HS-5 (cell line): Measurements from ENCODE around the gene STK4.

Source experiments
- DNase-seq: peaks from one replicate; pipeline ENCODE4 v3.0.0-alpha.2; 2012; ENCODE audit warnings: low read depth

The STK4 gene

DNA sequence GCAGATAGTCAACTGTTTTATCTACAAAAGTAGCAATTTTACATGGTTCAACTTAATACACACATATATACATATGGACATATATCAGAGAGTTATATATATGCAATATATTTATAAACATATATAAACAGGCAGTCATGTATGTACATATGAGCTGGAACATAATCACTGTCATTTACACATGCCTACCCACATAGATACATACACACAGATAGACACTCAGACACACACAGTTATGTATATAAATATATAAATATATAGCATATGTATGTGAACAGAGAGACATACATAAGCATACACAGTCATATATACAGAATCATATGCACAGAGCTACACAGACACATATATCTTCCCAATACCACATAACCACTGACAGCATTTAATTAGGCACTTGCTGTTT lies 146.4 kb downstream of the STK4 start:
- no peak for DNase-seq

DNA sequence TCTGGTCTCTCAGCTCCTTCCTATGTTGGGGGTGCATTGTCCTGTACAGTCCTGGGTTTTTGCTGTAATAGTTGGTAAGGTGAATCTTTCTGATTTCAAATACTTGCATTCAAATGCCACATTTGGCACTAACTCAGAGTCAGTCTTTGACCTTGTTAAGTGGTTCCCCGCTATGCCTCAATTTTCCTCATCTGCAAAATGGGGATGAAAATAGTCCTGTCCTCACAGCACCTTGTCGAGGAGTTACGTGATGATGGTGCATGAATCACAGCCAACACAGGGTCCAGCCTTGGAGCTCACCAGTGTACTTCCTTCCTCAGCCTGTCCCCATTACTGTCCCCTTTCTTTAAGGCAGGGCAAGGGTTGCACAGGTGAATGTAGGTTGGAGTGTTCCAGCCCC lies 147.6 kb downstream of the STK4 start:
- DNase-seq: no peak

DNA sequence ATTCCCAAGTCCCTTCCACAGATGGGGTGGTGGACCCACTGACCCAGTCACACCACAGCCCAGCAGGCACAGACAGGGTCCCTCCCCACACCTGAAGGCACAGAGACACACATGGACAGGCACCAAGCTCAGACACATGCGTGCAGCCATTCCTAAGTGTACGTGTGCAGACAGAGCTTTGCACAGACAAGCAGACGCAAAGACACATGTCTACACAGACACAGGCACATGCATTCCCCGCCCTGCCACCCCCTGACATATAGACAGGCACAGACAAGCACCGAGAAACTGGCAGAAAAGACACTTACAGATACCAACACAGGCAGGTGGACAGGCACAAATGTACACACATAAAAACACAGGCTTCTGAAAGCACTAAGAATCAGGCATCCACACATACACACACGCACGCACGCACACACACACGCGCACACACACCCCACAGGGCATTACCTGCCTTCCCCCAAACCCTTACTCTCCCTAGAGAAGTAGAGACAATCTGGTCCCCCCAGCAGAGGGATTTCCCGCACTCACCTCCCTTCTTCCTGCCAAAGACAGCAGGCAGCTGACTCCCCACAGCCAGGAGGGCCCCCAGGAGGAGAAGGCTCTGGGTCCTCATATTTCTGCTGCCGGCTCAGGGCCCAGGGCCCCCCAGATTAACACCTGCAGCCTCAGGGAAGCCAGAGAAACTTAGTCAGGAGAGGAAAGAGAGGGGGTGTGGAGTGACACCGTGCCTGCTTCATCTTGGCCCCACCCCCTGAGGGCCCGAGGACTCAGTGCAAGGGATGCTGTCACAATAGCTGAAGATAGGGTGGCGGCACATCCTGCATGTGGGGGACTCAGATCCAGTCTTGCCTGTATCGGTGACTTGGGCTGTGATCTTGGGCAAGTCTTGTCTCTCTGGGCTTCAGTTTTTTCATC lies 148.4 kb downstream of the STK4 start, which contains the start of gene WFDC5:
WFDC5 (minus strand) TSS at position 710 of the 921 bp plus-strand sequence; CDS start at position 619, 91 bp downstream.
- DNase-seq: no peak

DNA sequence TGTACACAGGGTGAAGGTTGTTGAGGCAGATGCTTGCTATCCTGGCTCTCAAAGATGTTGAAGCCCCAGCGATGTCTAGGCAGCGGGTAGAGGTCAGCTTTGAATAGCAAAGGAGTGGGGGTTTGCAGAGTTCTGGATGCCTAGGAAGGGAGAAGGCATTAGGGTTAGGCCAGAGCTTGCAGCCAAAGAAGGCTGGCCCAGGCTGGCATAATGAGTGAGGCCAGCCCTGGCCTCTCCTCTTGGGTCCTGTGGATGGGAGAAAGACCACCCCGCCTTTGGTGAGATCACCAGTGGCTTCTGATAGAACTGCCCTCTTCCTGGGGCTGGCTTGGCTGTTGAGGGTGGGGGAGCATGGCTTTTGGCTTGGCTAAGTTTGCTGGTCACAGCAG lies 149.1 kb downstream of the STK4 start:
- DNase-seq: no peak

DNA sequence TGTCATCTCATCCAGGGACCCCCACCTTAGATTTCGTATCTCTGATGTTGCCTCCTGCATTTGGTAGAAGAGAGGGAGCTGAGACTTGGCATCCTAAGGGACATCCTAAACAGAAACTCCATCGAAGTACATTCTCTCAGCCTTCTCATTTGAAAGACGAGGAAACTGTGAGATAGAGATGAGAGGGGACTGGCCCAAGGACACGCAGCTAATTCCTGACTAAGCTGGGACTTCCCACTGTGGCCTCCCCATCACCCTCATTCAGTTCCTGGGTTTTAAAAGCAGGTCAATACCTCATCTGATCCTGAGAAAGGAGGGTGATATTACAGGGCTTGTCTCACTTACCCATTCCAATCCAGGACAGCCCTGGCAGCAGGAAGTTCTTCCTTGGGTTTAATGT lies 149.5 kb downstream of the STK4 start:
- no peak for DNase-seq

DNA sequence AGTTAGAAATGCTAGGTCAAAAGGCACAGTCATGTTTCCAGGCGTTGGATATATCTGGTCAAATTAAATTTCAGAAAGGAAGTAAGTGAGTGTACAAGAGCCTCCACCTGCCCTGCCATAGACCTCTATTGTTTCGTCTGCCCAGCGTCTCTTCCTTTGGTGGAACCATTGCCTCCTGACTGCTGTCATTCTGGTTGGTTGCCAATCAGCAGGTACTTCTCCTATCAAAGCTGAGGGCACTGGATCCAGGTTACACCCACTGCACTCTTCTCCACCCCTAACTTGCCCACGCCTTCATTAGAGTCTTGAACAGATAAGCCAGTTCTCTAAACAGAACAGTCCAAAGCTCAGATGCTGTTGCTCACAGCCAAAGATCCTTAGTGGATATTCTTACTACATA lies 151.3 kb downstream of the STK4 start:
- no peak for DNase-seq

DNA sequence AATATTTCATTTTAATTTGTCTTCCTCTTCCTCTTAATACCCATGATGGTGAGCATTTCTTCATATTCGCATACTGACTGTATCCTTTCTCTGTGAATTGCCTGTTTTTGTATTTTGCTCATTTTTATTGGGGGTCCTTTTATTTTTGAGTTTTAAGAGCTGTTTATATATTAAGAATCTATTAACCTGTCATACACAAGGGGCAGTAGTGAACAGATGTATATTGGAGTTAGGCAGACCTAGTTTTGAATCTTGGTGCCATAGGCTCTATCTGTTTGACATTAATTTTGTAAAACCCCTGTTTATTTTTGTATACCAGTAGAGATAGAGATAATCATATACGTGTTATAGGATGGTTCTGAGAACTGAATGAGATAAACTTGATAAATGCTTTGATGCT lies 151.7 kb downstream of the STK4 start:
- no peak for DNase-seq

DNA sequence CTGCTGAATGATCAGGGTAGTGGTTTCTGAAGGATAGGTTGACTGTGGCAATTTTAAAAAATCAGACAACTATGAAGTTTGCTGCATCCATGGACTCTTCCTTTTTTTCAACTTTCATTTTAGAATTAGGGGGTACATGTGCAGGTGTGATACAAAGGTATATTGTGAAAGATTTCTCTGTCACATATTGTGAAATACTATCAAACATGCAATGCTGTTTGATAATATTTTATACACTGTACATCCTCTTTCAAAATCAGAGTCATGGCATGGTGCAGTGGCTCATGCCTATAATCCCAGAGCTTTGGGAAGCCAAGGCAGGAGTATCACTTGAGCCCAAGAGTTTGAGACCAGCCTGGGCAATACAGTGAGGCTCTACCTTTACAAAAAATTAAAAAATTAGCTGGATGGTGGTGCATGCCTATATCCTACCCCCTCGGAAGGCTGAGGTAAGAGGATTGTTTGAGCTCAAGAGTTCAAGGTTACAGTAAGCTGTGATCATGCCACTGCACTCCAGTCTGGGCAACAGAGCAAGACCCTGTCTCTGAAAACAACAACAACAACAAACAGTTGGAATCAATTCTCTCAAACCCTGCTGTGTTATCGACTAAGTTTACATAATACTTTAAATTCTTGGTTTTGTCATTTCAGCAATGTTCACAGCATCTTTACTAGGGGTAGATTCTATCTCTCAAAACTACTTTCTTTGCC lies 153.4 kb downstream of the STK4 start:
- DNase-seq: no peak

DNA sequence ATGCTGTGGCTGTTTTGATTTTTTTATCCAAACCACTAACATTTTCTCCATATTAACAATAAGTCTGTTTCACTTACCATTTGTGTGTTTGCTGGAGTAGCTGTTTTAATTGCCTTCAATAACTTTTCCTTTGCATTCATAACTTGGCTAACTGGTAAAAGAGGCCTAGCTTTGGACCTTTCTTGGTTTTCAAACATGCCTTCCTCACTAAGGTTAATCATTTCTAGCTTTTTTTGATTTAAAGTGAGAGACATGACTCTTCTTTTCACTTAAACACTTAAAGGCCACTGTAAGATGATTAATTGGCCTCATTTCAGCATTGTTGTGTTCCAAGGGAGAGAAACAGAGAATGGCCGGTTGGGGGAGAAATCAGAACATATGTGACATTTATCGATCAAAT lies 155.1 kb downstream of the STK4 start:
- no peak for DNase-seq

DNA sequence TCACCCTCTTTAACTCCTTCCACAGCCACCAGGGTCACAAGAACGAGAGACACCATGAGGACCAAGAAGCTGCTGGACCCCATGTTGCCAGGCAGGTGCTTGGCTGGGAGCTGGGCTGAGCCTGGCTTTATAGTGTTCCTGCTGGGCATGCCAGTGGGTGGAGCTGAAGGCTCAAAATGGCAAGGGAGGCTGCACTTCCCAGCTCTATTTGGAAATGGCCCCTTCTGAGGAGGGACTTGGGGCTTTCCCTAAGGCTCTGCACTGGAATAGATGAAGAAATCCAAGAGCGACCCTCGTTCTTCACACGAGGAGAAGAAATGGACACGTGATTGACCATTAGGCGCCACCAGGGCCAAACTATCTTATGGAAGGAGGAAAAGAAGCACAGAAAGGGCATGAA lies 158.1 kb downstream of the STK4 start, which contains the start of gene WFDC12:
WFDC12 (minus strand) TSS at position 101 of the 400 bp plus-strand sequence; CDS start at position 83, 18 bp downstream.
- no peak for DNase-seq

DNA sequence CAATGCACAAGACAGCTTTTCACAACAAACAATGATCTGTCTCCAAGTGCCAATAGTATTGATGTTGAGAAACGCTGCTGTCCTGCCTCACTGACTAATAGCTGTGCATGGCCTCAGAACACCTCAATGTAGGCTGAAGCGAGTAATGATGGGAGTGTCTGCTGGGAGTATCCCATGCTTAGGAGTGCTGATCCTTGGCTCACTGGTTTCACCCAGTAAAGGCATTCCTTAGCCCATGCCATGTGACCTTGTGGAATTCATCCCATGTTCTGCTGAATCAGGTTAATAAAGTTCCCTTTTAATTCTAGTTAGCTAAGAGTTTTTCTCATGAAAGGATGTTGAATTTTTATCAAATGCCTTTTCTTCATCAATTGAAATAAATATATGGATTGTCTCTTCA lies 161.8 kb downstream of the STK4 start:
- peak; percentile 69 for DNase-seq
